GM23338 (cell line): Measurements from ENCODE around the gene PCED1A. TPM values are rescaled to one million over a fixed set of nuclear protein-coding genes. Genes with fewer than 3 reads are reported as not detected.

Experiments
- polyA plus RNA-seq: library from polyadenylated mRNA; unstranded; fragments of >200 nt; fragmentation: Nextera tagmentation; extraction: Ambion mirVana; gene quantifications from 2 replicates; pipeline ENCODE4 v1.2.1, GENCODE V29; 2016
- total RNA-seq: library from RNA; depleted of rRNA; stranded (reverse); fragments of >200 nt; shearing (Covaris generic); gene quantifications from 2 replicates; pipeline ENCODE4 v1.2.3, GENCODE V29; 2014; rRNA removed

PCED1A gene
- total and polyA plus RNA-seq, 2 experiments from 2014 or later = 5.0 to 8.9 TPM

Other genes with a start within 250 kb of the PCED1A start
- 429 and 447 TPM in 2 replicates for gene NOP56, start 188.0 kb downstream of the PCED1A start, total RNA-seq
- 569 and 576 TPM in 2 replicates for gene NOP56, start 188.0 kb downstream of the PCED1A start, polyA plus RNA-seq
- 126 and 141 TPM in 2 replicates for gene IDH3B, start 176.4 kb downstream of the PCED1A start, total RNA-seq
- gene IDH3B, start 176.4 kb downstream of the PCED1A start, polyA plus RNA-seq = 77.7 and 87.1 TPM in 2 replicates
- 0.50 and 0.66 TPM in 2 replicates for gene EBF4, start 147.9 kb downstream of the PCED1A start, total RNA-seq
- 1.4 and 1.6 TPM in 2 replicates for gene EBF4, start 147.9 kb downstream of the PCED1A start, polyA plus RNA-seq
- gene CPXM1, start 40.0 kb downstream of the PCED1A start, total RNA-seq = 21.5 and 29.3 TPM in 2 replicates
- 15.3 and 17.0 TPM in 2 replicates for gene CPXM1, start 40.0 kb downstream of the PCED1A start, polyA plus RNA-seq
- gene C20orf141, start 25.7 kb downstream of the PCED1A start, total RNA-seq = not detected in 2 replicates
- not detected in 2 replicates for gene C20orf141, start 25.7 kb downstream of the PCED1A start, polyA plus RNA-seq
- gene TMEM239, start 24.3 kb downstream of the PCED1A start, total RNA-seq = not detected in 2 replicates
- not detected in 2 replicates for gene TMEM239, start 24.3 kb downstream of the PCED1A start, polyA plus RNA-seq
- gene VPS16, start 90 bp upstream of the PCED1A start, total RNA-seq = 17.7 and 20.4 TPM in 2 replicates
- gene VPS16, start 90 bp upstream of the PCED1A start, polyA plus RNA-seq = 11.2 and 13.5 TPM in 2 replicates
- 37.8 and 43.9 TPM in 2 replicates for gene PTPRA, start 32.8 kb upstream of the PCED1A start, total RNA-seq
- gene PTPRA, start 32.8 kb upstream of the PCED1A start, polyA plus RNA-seq = 39.3 and 46.9 TPM in 2 replicates
- not detected in 2 replicates for gene GNRH2, start 203.0 kb upstream of the PCED1A start, total RNA-seq
- gene GNRH2, start 203.0 kb upstream of the PCED1A start, polyA plus RNA-seq = not detected in 2 replicates
- gene MRPS26, start 205.4 kb upstream of the PCED1A start, total RNA-seq = 103 and 105 TPM in 2 replicates
- 154 and 158 TPM in 2 replicates for gene MRPS26, start 205.4 kb upstream of the PCED1A start, polyA plus RNA-seq
- gene OXT, start 231.0 kb upstream of the PCED1A start, total RNA-seq = not detected in 2 replicates
- 1.5 and 3.5 TPM in 2 replicates for gene OXT, start 231.0 kb upstream of the PCED1A start, polyA plus RNA-seq
- gene AVP, start 244.1 kb upstream of the PCED1A start, total RNA-seq = not detected in 2 replicates
- 0.60 and 1.4 TPM in 2 replicates for gene AVP, start 244.1 kb upstream of the PCED1A start, polyA plus RNA-seq